Measurements from ENCODE around the gene LY86. TPM values are rescaled to one million over a fixed set of nuclear protein-coding genes. Genes with fewer than 3 reads are reported as not detected.

The LY86 gene
- not detected in 2 replicates for total RNA-seq

DNA sequence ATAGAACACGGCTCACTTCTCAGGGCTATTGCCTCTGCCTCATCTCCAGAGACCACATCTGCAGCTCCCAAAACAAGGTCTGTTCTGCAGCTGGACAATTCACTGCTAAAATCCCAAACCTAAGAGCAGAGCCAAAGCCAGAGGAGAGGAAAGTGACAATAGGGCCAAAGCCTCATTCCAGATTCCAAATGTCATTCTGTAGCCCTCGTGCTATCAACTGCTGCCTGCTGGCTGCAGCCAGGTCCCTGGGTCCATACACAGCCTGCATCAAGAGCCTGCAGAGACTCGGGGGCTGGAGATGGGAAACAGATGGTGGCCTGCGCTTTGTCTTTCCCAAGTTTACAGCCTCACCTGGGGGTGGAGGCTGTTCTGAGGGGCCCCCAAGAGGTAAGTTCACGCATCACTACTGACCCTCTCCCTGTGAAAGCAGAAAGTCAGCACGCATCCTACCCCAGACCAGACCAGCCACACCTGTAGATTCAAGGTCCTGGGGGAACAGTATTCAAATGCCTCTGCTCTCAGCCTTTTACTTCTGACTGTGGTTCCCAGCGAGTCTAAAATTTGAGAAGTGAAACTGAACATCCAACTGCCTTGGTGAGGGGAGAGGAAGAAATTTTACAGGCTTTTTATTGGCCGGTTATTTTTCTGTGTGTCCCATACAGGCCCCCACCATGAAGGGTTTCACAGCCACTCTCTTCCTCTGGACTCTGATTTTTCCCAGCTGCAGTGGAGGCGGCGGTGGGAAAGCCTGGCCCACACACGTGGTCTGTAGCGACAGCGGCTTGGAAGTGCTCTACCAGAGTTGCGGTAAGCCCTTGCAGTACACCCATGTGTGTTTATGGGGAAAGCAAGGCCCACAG, at the start of gene LY86:
Gene LY86 (plus strand): TSS at position 657 of the 860 bp plus-strand sequence. CDS start 15 bp downstream, at position 672.

